K562 (cell line): ENCODE results near the gene RSBN1L. TPM values are rescaled to one million over a fixed set of nuclear protein-coding genes. Genes with fewer than 3 reads are reported as not detected.

ENCODE experiments used
- AFF1 ChIP-seq, 2 experiments: fragments of 450-650 bp; IDR thresholded peaks; 2 replicates each; pipeline ENCODE4 v1.6.1; 2018; ENCODE audit warnings: mild to moderate bottlenecking in 2 of 2, low read depth in 1 of 2; ENCODE audit not compliant: partially characterized antibody in 2 of 2
- C11orf30 ChIP-seq: fragments of 450-650 bp; IDR thresholded peaks from 2 replicates; pipeline ENCODE4 v1.6.1; 2016; ENCODE audit warnings: low read depth, mild to moderate bottlenecking
- CHAMP1 ChIP-seq: fragments of 450-650 bp; IDR thresholded peaks from 2 replicates; pipeline ENCODE4 v1.6.1; 2016; ENCODE audit warnings: mild to moderate bottlenecking
- GTF2F1 ChIP-seq: IDR thresholded peaks from 2 replicates; pipeline ENCODE4 v1.6.1; 2011; ENCODE audit warnings: low read depth, low read length, improper control_type of control experiment
- HOXB6 ChIP-seq: fragments of 250-450 bp; sonication (Bioruptor Pico); IDR thresholded peaks from 2 replicates; pipeline ENCODE4 v1.5.1; 2022; ENCODE audit warnings: mild to moderate bottlenecking, borderline replicate concordance
- MBD1 ChIP-seq: fragments of 250-450 bp; sonication (Bioruptor Pico); IDR thresholded peaks from 2 replicates; pipeline ENCODE4 v1.8.0; 2022; ENCODE audit warnings: inconsistent platforms
- NFXL1 ChIP-seq: fragments of 450-650 bp; formaldehyde crosslinking; IDR thresholded peaks from 2 replicates; pipeline ENCODE4 v1.4.0; 2021; ENCODE audit warnings: mild to moderate bottlenecking
- NR3C1 ChIP-seq: sonication (generic); formaldehyde crosslinking; IDR thresholded peaks from 2 replicates; pipeline ENCODE4 v1.8.1; 2022; ENCODE audit warnings: missing genetic modification reagents
- SAP30 ChIP-seq: fragments of 200-600 bp; sonication (generic); IDR thresholded peaks from 2 replicates; pipeline ENCODE4 v1.6.1; 2012; ENCODE audit warnings: borderline replicate concordance, low read depth, mild to moderate bottlenecking, moderate library complexity, low read length, control low read depth, inconsistent platforms; ENCODE audit not compliant: insufficient read depth, poor library complexity, severe bottlenecking
- TAF1 ChIP-seq: IDR thresholded peaks from 2 replicates; pipeline ENCODE4 v1.6.1; 2011; ENCODE audit warnings: mild to moderate bottlenecking, low read length, moderate library complexity; ENCODE audit not compliant: insufficient read depth, control insufficient read depth, severe bottlenecking; ENCODE audit errors: extremely low read depth
- TCFL5 ChIP-seq: fragments of 250-450 bp; sonication (Bioruptor Pico); conservative IDR thresholded peaks from 2 replicates; pipeline ENCODE4 v1.6.1; 2021; ENCODE audit warnings: mild to moderate bottlenecking, moderate library complexity, matching md5 sums
- TEAD2 ChIP-seq: fragments of 450-650 bp; IDR thresholded peaks from 2 replicates; pipeline ENCODE4 v1.6.1; 2016; ENCODE audit warnings: missing genetic modification characterization, control low read depth, missing compliant biosample characterization
- ZFPM2 ChIP-seq: fragments of 250-450 bp; sonication (Bioruptor Pico); IDR thresholded peaks from 2 replicates; pipeline ENCODE4 v1.5.1; 2022; ENCODE audit warnings: mild to moderate bottlenecking
- ZNF124 ChIP-seq: sonication (generic); formaldehyde crosslinking; IDR thresholded peaks from 2 replicates; pipeline ENCODE4 v1.8.1; 2022; ENCODE audit warnings: missing genetic modification reagents
- ZNF644 ChIP-seq: fragments of 200-800 bp; sonication (Bioruptor generic); IDR thresholded peaks from 2 replicates; pipeline ENCODE4 v1.6.1; 2016; ENCODE audit warnings: low read depth, missing genetic modification characterization, missing compliant biosample characterization
- polyA plus RNA-seq, 8 experiments: library from polyadenylated mRNA; depleted of rRNA in 4 of 8; stranded (reverse) in 5 of 8; unstranded in 3 of 8; fragments of >200 nt; fragmentation: Nextera tagmentation in 2 of 8; fragmentation: Illumina TruSeq in 1 of 8; extraction: Ambion mirVana in 2 of 8; extraction: Trizol in 1 of 8; gene quantifications; 2 replicates each; pipeline versions ENCODE4 v1.2.1 to v1.2.3, GENCODE V29; 2011 to 2014; ENCODE audit warnings: inconsistent platforms in 1 of 8, missing spikeins in 1 of 8
- total RNA-seq, 7 experiments: library from RNA; depleted of rRNA in 6 of 7; stranded (reverse); fragments of >200 nt in 6 of 7; fragmentation: Illumina TruSeq in 2 of 7; extraction: Trizol in 2 of 7; gene quantifications; 2 replicates each; pipeline versions ENCODE4 v1.2.1 to v1.2.3, GENCODE V29; 2011 to 2021; ENCODE audit warnings: low replicate concordance in 1 of 7
- TF ChIP-seq, protein P1 (sequence below), 2 experiments: fragments of 150-350 bp in 1 of 2; IDR thresholded peaks; 2 replicates each; pipeline ENCODE4 v1.6.1; 2012 to 2016; ENCODE audit warnings: low read depth in 2 of 2, low read length in 2 of 2, mild to moderate bottlenecking in 1 of 2, moderate library complexity in 1 of 2

The RSBN1L gene
- total and polyA plus RNA-seq, 9 of the 15 experiments (the other 6 are each of a cell fraction or from before 2014, with no cell fraction given), result 6.2 to 35.2 (median 20.1) TPM

GRCh38 chr7:77800158-77800557, 103.9 kb downstream of the RSBN1L start (continued):
- TF ChIP-seq AFF1 (IDR thresholded peaks at IDR 0.05; ENCODE audit: low read depth in 1 of 2, partially characterized antibody in 2 of 2) (no peak), TAF1 (no peak), TCFL5 (CRISPR knock-in tag) (no peak), HOXB6 (CRISPR knock-in tag) (no peak), GTF2F1 (no peak), ZNF644 (tag) (no peak), MBD1 (CRISPR knock-in tag) (no peak), NFXL1 (CRISPR knock-in tag) (no peak), SAP30 (no peak), ZNF124 (CRISPR knock-in tag) (no peak), C11orf30 (no peak), TEAD2 (no peak), CHAMP1 (peak; percentile 32; the same call in 1 of the 2 replicates), NR3C1 (no peak), ZFPM2 (no peak)
- TF ChIP-seq, protein P1, sequence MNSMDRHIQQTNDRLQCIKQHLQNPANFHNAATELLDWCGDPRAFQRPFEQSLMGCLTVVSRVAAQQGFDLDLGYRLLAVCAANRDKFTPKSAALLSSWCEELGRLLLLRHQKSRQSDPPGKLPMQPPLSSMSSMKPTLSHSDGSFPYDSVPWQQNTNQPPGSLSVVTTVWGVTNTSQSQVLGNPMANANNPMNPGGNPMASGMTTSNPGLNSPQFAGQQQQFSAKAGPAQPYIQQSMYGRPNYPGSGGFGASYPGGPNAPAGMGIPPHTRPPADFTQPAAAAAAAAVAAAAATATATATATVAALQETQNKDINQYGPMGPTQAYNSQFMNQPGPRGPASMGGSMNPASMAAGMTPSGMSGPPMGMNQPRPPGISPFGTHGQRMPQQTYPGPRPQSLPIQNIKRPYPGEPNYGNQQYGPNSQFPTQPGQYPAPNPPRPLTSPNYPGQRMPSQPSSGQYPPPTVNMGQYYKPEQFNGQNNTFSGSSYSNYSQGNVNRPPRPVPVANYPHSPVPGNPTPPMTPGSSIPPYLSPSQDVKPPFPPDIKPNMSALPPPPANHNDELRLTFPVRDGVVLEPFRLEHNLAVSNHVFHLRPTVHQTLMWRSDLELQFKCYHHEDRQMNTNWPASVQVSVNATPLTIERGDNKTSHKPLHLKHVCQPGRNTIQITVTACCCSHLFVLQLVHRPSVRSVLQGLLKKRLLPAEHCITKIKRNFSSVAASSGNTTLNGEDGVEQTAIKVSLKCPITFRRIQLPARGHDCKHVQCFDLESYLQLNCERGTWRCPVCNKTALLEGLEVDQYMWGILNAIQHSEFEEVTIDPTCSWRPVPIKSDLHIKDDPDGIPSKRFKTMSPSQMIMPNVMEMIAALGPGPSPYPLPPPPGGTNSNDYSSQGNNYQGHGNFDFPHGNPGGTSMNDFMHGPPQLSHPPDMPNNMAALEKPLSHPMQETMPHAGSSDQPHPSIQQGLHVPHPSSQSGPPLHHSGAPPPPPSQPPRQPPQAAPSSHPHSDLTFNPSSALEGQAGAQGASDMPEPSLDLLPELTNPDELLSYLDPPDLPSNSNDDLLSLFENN (IDR thresholded peaks at IDR 0.05; ENCODE audit: low read depth in 2 of 2, low read length in 2 of 2), result no peak
